HG02870 (cell line): ENCODE data around the gene ZNF507.

Experiments
- ATAC-seq: cut with Tn5 transposase; IDR thresholded peaks from one replicate; pipeline ENCODE4 v1.9.1; 2021; ENCODE audit warnings: mild to moderate bottlenecking, moderate library complexity; ENCODE audit not compliant: unreplicated experiment

The ZNF507 gene

DNA sequence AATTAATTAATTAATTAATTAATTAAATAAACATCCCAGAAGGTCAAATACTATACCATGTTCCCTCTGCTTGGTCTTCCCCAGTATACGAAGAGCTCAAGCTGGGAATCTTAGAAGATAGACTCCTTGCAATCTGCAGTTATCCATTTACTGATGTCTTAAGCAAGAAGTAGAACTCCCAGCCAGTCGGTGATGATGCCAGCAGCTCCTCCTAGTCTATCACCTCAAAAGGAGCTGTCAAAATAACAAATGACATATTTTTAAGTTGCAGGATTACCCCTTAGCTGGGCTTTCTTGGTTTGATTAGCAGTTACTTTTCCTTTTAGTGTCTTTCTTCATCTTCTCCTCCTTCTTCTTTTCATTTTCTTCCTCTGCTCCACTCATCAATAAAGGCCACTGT lies 6.0 kb upstream of the ZNF507 start:
- no peak for ATAC-seq

DNA sequence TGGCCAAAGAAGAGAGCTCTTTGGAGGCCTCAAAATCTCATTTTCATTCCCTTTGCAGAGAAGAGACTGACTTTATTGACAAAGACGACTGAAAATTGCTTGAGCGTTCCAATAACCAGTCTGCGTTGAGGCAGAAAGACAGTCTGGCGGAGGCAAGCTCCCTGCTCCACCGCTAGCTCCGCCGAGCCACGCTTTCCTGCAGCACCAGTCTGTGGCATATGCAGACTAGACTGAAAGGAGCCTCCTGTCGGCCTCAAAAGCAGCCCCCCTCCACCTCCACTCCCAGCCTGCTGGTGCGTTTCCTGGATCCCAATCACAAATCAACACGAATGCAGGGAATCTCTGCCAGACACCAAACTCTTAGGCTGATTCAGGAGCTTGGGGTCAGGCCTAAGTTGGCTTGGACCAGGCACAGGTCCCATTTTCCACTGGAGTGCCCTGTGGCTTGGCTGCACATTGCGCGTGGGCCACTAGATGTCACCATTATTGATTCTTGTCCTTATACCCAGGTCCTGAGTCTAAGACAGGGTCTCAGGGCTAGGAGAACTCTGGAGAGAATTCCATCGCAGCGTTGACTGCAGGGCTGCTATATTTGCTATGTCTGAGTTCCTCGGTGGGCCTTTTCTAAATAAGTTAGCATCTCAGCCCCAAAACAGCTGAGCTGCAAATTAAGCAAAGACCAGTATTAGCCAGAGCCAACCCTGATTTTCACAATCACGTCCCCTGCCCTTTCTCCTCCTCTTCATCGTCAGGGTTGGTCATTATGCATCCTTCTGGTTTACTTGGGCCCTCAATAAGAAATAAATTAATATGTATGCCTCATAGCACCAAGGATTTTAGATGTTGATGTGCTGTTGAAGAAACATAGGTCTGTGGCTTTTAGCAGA lies 5.2 kb upstream of the ZNF507 start:
- no peak for ATAC-seq

DNA sequence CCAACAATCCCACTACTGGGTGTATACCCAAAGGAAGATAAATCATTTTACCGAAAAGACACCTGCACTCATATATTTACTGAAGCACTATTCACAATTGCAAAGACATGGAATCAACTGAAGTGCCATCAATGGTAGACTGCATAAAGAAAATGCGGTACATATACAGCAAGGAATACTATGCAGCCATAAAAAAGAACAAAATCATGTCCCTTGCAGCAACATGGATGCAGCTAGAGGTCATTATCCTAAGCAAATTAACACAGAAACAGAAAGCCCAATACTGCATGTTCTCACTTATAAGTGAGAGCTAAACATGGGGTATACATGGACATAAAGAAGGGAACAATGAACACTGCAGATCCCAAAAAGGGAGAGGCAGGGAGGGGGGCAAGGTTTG lies 2.7 kb upstream of the ZNF507 start:
- no peak for ATAC-seq

DNA sequence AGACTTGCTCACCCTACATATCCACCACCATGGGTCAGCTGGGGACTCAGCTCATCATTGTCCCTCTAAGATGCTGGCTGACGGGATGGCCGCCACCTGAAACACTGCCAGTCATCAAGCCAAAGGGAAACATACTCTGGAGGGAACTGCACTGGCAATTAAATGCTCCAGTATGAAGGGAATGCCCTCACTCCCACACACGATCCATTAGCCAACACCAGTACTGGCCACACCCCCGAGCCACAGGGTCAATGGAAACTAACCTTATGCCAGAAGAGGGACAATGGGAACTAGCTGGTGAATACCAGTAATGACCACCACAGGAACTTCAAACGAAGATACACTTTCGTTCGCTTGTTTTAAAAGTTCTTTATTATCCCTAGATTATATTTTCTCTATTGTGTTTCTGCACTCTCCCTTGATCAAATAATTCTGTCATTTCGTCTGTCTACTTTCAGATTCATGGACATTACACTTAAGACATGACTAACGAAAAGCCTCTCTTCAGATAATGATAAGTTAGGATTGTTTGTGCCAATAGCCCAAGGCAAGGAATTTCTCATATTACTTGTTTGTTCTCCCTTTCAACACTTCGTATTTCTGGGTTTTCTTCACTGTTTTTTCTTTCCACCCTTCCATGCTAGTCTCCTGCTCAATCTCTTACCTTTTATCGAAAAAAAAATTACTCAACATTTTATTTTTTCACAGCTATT lies 1.7 kb upstream of the ZNF507 start:
- no peak for ATAC-seq

DNA sequence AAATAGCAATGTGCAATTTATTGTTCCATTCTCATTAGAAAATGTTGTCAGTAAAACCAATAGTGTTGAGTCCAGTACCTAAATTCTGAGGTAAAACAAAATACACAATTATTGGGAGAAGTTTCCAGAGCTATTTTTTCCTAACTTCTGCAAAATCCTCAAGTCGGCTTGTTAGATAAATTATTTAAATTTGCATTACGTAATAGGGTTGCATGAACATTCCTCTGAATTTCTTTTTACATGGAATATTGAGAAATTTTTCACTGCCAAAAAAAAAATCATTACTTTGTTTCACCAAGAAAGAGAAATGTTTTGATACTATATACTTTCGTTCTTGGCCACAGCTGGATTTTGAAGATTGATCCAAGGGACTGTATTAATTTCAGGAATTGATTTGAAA lies 1.5 kb downstream of the ZNF507 start:
- no peak for ATAC-seq

DNA sequence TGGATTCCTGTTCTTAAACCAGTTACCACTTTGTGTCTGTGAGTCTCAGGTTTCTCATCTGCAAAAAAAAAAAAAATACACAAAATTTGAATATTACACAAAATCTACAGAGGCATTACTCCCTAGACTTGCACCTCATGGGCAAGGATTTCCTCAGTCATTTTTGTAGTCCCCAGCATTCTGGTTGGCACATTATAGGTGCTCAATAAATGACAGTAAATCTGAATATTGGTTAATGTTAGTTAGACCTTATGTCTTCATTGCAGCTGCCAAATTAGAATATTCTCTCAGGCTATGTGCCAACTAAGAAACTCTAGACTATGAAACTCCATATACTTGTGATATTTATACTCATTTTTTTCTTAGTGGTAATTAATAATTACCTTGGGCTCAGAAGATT lies 2.2 kb downstream of the ZNF507 start:
- no peak for ATAC-seq

DNA sequence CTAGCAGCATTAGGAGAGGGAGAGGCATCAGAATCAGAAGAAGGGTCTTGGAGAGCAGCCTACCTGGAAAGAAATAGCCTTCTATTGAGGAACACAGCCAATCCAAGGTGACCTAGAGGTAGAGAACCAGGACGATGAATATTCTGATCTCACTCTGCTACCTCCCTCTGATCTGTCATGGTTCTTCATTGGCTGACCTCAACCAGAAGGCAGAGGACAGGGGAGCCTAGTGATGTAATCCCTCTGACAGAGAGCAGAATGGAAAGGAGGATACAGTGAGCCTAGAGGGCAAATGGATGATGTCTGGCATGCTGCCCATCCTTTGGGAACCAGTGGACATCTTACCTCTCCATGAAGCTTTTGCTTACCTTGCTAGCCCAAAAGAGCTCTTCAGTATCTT lies 3.6 kb downstream of the ZNF507 start:
- no peak for ATAC-seq

DNA sequence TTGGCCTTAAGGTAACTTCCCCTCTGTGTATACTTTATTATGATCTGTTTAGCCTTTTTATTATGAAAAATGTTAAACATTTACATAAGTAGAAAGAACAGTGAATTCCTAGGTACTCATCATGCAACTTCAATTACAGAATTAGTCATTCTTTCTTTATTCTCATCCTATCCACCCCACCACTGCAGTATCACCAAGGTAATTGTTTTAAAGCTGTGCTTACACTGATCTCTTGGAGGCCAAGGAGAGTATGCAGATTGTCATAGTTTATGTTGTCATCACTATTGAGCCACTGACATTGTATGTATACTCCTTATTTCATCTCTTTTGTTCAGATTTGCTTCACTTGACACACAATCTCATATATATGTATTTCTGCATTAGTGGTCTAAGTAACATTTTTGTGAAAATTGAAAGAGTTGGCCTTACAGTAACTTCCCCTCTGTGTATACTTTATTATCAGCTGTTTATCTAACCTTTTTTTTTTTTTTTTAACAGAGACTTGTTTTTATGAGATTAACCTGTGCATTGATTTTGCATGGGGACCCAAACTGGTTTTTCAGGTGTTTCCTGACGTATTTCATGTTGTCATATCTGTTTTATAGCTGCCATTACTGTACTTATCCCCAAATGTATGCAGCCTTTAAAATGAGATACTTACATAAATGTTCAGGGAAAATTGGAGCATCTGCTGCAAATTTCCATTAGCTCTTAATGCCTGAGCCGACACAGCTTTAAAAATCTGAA lies 4.5 kb downstream of the ZNF507 start:
- ATAC-seq, result no peak

DNA sequence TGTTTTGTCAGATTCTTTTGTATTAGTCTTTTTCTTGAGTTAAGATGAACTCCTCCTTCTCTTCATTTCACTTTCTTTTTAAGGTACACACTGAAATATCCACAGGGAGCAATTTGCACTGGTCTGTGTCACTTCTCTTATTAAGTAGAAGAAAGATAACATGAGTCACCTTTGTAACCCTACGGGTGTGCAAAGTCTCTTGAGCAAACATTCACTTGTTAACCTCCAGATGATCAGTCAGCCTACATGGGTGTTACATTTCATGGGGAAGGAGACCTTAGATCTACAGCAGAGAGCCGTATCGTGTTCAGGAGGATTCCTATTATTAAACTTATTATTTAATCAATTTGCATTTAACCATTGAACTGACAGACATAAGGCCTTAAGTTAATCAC lies 5.1 kb downstream of the ZNF507 start:
- ATAC-seq, result no peak

DNA sequence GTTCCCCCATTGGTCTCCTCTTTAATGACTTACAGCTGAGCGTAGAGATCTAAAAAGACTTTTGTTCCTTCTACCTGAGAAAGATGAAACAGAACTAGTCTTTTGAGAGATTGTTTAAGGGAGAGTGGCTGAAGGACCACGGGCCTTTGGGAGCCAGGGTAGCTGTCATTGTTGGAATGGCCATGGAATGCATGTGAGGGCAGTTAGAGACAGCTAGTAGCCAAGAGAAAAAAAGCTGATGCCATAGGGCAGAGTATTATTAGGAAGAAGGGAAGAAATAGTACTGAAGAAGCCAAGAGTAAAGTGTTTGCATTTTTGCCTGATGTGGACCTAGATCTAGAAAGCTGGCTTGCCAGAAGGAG lies 5.6 kb downstream of the ZNF507 start:
- ATAC-seq, result no peak

DNA sequence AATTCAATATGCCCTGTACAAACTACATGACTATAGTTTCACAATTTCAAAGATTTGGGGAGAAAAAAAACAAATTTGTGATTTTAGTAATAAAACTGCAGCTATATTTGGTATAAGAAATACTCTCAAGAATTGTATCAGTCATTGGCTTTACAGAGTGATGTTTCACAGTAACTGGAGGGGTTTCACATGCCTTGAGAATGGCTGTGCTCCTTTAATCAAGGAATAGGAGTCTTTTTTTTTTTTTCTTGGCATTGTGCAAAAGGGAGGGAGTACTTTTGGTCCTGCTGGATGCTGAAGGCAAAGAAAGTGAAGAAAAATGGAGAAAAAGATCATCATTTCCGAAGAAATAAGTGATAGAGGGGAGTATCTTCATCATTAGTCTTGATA lies 6.8 kb downstream of the ZNF507 start:
- no peak for ATAC-seq

DNA sequence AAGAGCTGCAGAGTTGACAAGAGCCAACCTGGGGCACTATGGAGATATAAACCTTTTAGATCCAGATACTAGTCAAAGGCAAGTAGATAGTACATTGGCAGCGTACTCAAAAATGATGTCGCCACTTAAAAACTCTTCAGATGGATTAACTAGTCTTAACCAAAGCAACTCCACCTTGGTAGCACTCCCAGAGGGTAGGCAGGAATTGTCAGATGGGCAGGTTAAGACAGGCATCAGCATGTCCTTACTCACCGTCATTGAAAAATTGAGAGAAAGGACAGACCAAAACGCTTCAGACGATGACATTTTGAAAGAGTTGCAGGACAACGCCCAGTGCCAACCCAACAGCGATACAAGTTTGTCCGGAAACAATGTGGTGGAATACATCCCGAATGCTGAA lies 8.9 kb downstream of the ZNF507 start:
- no peak for ATAC-seq

DNA sequence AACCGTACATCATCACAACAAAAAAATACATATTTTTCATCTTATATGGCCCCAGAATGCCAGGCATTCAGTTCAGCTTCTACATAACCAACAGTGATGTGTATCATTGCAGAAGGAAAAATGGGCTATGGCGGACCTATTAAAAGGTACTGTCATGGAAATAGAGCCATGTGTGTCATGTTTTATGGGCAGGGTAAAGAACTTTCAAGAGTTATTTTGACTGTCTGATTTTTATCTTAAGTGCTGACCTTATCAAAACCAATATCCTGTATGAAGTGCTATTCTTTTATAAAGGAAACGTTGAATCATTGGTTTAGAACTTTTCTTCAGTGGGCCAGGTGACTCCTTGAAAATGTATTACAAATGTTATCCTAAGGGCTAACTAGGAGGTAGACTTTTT lies 9.9 kb downstream of the ZNF507 start:
- ATAC-seq, result no peak

DNA sequence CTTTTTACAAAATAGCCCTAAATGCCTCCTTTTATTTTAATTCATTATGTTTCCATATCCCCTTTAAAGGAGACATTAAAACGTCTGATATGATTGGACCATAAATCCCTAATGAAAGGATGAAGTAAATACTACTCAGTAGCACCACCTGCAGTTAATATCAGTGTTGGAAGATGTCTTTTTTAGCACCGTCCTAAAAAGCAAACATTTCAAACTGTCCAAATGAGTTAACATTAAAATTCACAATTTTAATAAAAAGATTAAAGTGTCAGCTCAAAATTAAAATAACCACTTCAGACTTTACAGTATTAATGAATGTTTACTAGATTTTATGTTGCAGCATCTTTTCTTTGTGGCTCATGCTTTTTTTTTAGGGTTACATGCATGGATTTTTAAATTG lies 12.3 kb downstream of the ZNF507 start:
- ATAC-seq, result no peak

DNA sequence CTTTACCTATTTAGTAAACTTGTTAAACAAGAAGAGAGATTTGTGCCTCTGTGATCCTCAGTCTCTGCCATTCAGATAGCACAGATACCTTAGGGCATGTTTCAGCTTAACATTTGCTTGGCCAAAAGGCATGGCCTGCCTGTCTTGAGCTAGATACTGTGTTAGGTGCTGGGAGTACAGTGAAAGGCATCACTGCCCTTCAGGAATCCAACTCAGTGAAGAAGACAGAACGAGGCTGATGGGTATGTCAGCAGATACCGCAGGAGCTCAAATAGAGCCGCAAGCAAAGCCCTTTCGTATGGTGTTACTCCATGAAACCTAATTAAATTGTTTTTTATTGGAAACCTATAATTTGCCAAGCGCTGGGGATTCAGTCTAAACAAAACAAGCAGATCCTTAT lies 12.9 kb downstream of the ZNF507 start:
- no peak for ATAC-seq

DNA sequence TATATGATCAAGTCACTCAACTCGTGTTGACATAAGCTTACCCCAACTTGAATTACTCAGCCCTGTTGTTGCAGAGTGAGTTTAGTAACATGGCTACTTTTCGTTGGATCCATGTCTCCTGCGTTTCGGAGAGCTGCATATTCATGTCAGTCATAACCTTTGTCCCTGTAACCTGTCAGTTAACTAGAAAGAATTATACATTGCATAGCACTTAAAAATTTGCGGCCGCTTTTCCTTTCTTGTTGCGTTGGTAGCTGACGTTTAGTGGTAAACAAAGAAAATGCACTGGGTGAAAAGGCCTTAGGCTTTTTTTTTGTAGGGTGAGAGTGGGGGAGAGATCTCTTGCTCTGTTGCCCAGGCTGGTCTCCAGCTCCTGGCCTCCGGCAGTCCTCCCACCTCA lies 14.2 kb downstream of the ZNF507 start:
- ATAC-seq, result no peak

DNA sequence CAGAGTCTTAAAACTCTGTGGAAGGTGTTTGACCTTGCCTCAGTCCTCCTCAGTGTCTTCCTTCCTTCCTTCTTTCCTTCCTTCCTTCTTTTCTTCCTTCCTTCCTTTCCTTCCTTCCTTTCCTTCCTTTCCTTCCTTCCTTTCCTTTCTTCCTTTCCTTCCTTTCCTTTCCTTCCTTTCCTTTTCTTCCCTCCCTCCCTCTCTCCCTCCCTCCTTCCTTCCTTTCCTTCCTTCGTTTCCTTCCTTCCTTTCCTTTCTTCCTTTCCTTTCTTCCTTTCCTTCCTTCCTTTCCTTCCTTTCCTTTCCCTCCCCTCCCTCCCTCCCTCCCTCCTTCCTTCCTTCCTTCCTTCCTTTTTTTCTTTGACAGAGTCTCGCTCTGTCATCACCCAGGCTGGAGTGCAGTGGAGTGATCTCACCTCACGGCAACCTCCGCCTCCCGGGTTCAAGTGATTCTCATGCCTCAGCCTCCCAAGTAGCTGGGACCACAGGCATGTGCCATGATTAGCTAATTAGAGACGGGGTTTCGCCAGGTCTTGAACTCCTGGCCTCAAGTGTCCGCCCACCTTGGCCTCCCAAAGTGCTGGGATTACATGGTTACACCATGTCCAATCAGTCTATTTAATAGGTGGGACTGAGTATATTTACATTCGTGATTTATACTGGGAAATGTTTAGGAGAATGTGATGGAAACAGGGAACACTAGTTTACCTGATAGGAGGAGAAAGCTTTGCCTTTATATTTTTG lies 16.3 kb downstream of the ZNF507 start:
- ATAC-seq, result no peak

DNA sequence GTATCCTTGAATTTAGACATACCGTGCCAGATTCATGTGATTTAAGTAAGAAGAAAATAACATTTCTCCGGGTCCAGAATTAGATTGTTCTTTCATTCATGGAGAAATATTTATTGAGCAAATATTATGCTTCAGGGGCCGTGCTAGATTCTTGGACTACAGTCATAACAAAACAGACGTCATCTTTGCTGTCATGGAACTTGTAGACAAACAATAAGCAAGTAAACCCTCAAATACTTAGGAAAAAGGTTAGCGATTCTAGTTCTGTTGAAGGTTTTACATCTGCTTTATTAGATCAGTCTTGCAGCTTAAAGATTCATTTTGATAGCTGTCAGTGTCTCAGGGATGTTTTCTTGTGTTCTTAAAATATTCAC lies 16.9 kb downstream of the ZNF507 start:
- ATAC-seq, result no peak

DNA sequence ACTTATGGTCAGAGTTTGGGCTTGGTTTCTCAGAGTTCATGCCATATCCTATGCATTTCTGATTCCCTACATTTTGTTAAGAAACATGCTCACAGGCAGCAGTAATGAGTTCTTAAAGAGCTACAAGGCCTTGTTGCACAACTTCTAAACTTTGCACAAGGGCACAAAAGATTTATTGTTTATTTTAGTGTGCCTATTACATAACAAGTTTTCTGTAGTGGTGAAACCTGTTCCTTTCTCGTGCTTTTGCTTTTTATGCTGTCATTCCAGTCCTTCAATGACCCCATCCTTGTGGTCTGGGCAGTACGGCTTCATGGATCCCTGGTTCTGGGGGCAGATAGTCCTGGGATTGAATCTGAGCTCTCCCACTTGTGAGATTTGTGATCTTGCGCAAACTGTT lies 17.8 kb downstream of the ZNF507 start:
- ATAC-seq, result no peak

DNA sequence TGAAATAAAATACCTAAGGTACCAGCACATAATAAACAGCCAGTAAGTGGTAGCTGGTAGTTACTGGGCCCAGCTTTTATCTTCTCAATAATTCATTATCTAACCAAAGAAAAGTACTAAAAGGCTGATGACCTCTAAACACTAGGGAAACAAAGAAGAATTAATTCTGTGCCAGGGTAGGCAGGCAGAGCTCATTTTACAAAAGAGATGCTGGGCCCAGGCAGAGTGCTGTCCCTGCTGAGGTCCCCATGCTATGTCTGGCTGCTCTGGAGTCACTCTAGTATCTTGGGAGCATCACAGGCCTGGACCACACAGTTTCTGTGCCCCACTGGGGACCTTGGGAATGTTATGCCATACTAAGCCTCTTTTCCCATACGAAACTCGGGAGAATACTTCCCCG lies 18.2 kb downstream of the ZNF507 start:
- no peak for ATAC-seq

DNA sequence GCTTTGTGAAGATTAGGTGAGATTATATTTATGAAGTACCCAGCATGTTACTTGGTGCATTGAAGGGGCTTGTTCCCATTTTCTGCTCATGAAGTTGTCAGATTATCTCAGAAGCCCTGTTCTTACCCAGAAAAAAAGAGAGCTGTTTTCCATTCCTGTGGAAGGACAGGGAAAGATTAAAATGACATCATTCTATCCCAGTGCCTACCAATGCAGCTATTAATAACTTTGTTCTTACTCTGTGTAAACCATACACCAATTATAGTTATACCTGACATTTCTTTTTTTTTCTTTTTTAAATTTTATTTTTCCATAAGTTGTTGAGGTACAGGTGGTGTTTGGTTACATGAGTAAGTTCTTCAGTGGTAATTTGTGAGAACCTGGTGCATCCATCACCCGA lies 18.6 kb downstream of the ZNF507 start:
- ATAC-seq, result no peak
